Mesothelial cell of epicardium (in vitro differentiated cells): ENCODE measurements around the gene ZIC1. TPM values are rescaled to one million over a fixed set of nuclear protein-coding genes. Genes with fewer than 3 reads are reported as not detected.

Experiments
- DNase-seq, 2 experiments: peaks; one replicate each; pipeline ENCODE4 v3.0.0; 2021; ENCODE audit warnings: low spot score in 2 of 2; ENCODE audit not compliant: unreplicated experiment in 2 of 2
- H3K27ac Mint-ChIP-seq: 2 replicates; pipeline ENCODE4 v1.8.0; 2021; ENCODE audit warnings: mixed read lengths
- H3K27me3 Mint-ChIP-seq: 2 replicates; pipeline ENCODE4 v1.8.0; 2021; ENCODE audit warnings: low read depth, mixed read lengths
- H3K36me3 Mint-ChIP-seq: 2 replicates; pipeline ENCODE4 v1.8.0; 2021; ENCODE audit warnings: mixed read lengths
- H3K4me1 Mint-ChIP-seq: 2 replicates; pipeline ENCODE4 v1.8.0; 2021; ENCODE audit warnings: mixed read lengths
- H3K4me3 Mint-ChIP-seq: 2 replicates; pipeline ENCODE4 v1.8.0; 2021; ENCODE audit warnings: mild to moderate bottlenecking, moderate library complexity, mixed read lengths
- H3K9me3 Mint-ChIP-seq: 2 replicates; pipeline ENCODE4 v1.8.0; 2021; ENCODE audit warnings: mixed read lengths
- total RNA-seq: library from RNA; stranded (reverse); gene quantifications from 3 replicates; pipeline ENCODE4 v1.2.1, GENCODE V29; 2021
- TF ChIP-seq, protein P1 (sequence below): fragments of 200-600 bp; sonication (generic); IDR thresholded peaks from one replicate; pipeline ENCODE4 v1.5.0; 2021; ENCODE audit warnings: antibody characterized with exemption; ENCODE audit not compliant: unreplicated experiment

The ZIC1 gene
- total RNA-seq, 1 donor from 2014 or later, result 0.22 TPM

GRCh38 chr3:147381596-147381995 lies 27.6 kb upstream of the ZIC1 start:
- Mint-ChIP-seq H3K27ac (no peak overlapping the region), H3K36me3 (no peaks in the 10 kb centered on the region), H3K27me3 (peaks cover 99% of the 10 kb centered on the region), H3K9me3 (no peaks in the 10 kb centered on the region), H3K4me1 (no peaks in the 10 kb centered on the region), H3K4me3 (no peak overlapping the region)
- TF ChIP-seq, protein P1, sequence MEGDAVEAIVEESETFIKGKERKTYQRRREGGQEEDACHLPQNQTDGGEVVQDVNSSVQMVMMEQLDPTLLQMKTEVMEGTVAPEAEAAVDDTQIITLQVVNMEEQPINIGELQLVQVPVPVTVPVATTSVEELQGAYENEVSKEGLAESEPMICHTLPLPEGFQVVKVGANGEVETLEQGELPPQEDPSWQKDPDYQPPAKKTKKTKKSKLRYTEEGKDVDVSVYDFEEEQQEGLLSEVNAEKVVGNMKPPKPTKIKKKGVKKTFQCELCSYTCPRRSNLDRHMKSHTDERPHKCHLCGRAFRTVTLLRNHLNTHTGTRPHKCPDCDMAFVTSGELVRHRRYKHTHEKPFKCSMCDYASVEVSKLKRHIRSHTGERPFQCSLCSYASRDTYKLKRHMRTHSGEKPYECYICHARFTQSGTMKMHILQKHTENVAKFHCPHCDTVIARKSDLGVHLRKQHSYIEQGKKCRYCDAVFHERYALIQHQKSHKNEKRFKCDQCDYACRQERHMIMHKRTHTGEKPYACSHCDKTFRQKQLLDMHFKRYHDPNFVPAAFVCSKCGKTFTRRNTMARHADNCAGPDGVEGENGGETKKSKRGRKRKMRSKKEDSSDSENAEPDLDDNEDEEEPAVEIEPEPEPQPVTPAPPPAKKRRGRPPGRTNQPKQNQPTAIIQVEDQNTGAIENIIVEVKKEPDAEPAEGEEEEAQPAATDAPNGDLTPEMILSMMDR, result no peak
- DNase-seq, result no peak

GRCh38 chr3:147383617-147384016 lies 25.5 kb upstream of the ZIC1 start:
- H3K27me3 Mint-ChIP-seq, result peaks cover 99% of the 10 kb centered on the region
- DNase-seq, result no peak
- H3K27ac Mint-ChIP-seq, result no peak overlapping the region
- H3K4me3 Mint-ChIP-seq, result no peak overlapping the region
- TF ChIP-seq, protein P1, result no peak
- no peaks in the 10 kb centered on the region for H3K4me1 Mint-ChIP-seq
- no peaks in the 10 kb centered on the region for H3K9me3 Mint-ChIP-seq
- H3K36me3 Mint-ChIP-seq, result no peaks in the 10 kb centered on the region

DNA sequence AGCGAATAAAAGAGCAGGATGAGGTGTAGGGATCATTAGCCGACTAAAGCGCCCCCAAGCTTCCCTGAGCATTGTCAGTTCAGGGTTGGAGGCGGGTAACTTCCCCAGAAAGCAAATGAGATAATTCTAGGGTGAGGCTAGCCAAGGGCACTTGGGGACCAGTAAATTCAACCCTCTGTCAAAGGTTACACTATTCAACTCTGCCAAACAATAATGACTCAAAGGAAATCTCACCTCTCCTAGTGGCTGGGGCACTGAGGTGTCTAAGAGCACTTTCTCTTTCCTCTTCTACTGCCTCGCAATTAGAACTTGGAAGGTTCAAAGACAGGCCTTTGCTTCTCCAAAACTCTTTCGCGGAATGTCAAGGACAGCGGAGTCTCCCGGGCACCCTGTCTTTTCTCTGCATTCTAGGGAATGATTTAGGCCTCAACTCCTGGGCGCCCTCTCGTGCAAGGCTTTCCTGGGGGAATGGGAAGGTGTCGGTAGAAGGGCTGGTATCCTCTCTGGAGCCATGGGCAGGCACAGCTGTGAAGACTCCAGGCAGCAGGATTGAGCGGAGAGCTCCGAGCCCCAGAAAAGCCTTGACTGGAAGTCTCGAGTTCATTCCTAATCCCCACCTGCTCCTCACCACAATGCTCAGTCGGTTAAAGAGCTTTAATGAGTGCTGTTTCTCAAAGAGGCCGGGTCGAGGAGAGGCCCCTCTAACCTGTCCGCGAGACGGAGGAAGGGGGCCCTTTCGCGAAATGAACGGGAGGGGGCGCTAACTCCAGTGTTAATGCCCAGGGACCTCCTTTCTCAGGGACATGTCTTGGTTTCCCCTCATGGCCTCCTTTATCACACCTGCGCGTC lies 24.7 kb upstream of the ZIC1 start:
- H3K9me3 Mint-ChIP-seq, result no peaks in the 10 kb centered on the region
- H3K36me3 Mint-ChIP-seq, result no peaks in the 10 kb centered on the region
- no peak overlapping the region for H3K4me3 Mint-ChIP-seq
- TF ChIP-seq, protein P1, result no peak
- no peak overlapping the region for H3K27ac Mint-ChIP-seq
- no peaks in the 10 kb centered on the region for H3K4me1 Mint-ChIP-seq
- no peak for DNase-seq
- peaks cover 99% of the 10 kb centered on the region for H3K27me3 Mint-ChIP-seq

DNA sequence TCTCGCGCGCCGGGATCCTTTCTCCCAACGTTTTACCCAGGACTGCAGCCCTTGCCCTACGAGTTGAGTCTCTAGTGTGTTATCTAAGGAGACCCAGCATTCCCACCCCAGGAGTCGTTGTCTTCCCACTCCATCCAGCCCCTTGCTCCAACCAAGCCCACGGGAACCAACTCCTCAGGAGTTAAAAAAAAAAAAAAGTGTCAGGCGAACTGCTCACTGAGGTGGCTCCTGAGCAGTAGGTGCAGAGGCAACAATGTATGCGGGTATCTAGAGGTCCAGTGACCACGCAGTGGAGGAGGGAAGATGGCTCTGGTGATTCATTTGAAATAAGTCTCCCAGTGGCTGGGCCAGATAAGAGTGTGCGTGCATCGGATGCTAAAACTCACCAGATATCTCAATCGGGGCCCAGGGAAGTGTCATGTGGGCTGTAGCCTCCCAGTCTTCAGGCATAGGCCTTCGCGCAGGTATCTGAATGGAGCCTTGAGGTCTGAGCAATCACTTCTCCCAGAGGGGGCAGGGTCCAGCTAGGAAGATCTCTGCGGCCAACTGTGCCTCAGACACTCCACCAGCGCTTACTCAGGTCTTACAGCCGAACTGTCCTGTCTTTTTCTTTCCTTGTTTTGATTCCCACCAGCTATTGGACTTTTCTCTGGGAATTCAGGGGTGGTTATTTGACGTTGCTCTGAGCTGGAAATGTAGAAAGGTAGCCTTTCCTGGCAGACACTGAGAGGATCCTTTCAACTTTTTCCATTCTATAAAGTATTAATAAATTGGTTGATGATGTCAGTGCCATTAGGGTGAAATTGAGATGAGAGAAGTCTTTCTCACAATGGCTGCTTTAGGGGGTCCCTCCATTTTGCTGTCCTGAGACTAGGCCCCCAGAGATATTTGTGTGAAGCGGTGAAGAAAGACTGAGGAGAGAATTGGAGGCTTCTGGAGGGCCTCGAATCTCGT lies 23.8 kb upstream of the ZIC1 start:
- no peak overlapping the region for H3K4me3 Mint-ChIP-seq

GRCh38 chr3:147387291-147387884 lies 21.8 kb upstream of the ZIC1 start:
- Mint-ChIP-seq H3K4me1 (peaks cover 10% of the 10 kb centered on the region), H3K27ac (no peak overlapping the region), H3K4me3 (no peak overlapping the region)

More for the DNA sequence above, 23.8 kb upstream of the ZIC1 start:
- no peak for DNase-seq
- no peaks in the 10 kb centered on the region for H3K36me3 Mint-ChIP-seq
- peaks cover 99% of the 10 kb centered on the region for H3K27me3 Mint-ChIP-seq
- H3K27ac Mint-ChIP-seq, result no peak overlapping the region
- TF ChIP-seq, protein P1, result no peak
- no peaks in the 10 kb centered on the region for H3K4me1 Mint-ChIP-seq
- no peaks in the 10 kb centered on the region for H3K9me3 Mint-ChIP-seq

More at GRCh38 chr3:147387291-147387884, 21.8 kb upstream of the ZIC1 start:
- Mint-ChIP-seq H3K9me3 (no peaks in the 10 kb centered on the region), H3K27me3 (peaks cover 100% of the 10 kb centered on the region), H3K36me3 (no peaks in the 10 kb centered on the region)
- DNase-seq, result no peak
- TF ChIP-seq, protein P1, result no peak
